Adrenal gland (tissue), 5 donors: ENCODE data around the gene CTNND2.

ENCODE experiments used
- POLR2A ChIP-seq, 2 donors: fragments of 450-650 bp; IDR thresholded peaks; one replicate each; pipeline ENCODE4 v1.6.1; 2017; ENCODE audit warnings: antibody characterized with exemption in 2 of 2, mild to moderate bottlenecking in 2 of 2, moderate library complexity in 1 of 2
- TF ChIP-seq, protein P1 (sequence below), 6 experiments: fragments of 450-650 bp in 4 of 6; fragments of 200-600 bp in 2 of 6; sonication (generic) in 1 of 6; IDR thresholded peaks; 1 replicate in 5 of 6; 2 replicates in 1 of 6; pipeline versions ENCODE4 v1.5.1 to v1.8.0; 2016 to 2021; ENCODE audit warnings: antibody characterized with exemption in 6 of 6, mild to moderate bottlenecking in 2 of 6, moderate library complexity in 1 of 6
- donor health status: DM: no; HTN: no; CAD: no.

GRCh38 chr5:11172484-11172883, 731.8 kb downstream of the CTNND2 start:
- TF ChIP-seq, protein P1, sequence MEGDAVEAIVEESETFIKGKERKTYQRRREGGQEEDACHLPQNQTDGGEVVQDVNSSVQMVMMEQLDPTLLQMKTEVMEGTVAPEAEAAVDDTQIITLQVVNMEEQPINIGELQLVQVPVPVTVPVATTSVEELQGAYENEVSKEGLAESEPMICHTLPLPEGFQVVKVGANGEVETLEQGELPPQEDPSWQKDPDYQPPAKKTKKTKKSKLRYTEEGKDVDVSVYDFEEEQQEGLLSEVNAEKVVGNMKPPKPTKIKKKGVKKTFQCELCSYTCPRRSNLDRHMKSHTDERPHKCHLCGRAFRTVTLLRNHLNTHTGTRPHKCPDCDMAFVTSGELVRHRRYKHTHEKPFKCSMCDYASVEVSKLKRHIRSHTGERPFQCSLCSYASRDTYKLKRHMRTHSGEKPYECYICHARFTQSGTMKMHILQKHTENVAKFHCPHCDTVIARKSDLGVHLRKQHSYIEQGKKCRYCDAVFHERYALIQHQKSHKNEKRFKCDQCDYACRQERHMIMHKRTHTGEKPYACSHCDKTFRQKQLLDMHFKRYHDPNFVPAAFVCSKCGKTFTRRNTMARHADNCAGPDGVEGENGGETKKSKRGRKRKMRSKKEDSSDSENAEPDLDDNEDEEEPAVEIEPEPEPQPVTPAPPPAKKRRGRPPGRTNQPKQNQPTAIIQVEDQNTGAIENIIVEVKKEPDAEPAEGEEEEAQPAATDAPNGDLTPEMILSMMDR (IDR thresholded peaks at IDR 0.05), result no peak
- no peak for TF ChIP-seq POLR2A (IDR thresholded peaks at IDR 0.05)
